ENCODE data around the gene SH3PXD2A.

The SH3PXD2A gene

DNA sequence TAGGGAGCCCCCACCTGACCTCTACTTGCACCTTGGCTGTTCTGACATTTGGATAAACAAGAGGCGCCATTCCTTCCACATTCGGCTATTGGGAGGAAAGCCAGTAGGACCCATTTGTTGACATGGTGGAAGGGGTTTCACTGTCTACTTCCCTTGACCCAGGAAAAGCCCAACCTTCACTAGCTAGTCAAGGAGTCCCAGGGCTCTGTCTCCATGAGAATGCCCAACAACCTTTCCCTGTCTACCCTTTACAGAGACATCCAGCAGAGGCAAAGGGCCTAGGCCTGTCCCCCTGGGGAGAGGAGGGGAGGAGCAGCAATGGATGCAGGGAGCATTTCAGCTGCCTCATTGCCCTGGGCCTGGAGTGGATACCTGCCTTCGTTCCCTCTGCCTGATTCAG, 225.8 kb downstream of the SH3PXD2A start:
- no peak overlapping the region for H3K4me3 ChIP-seq (ENCODE audit: low read depth, low read length)
- no peak for TF ChIP-seq CTCF (IDR thresholded peaks at IDR 0.05; ENCODE audit: low read depth, low read length)

- H3K4me3 ChIP-seq (ENCODE audit: low read depth, low read length): no peak overlapping the region
- no peak for TF ChIP-seq CTCF (IDR thresholded peaks at IDR 0.05; ENCODE audit: low read depth, low read length)
Measured at GRCh38 chr10:103627893-103628292, 227.5 kb downstream of the SH3PXD2A start.

DNA sequence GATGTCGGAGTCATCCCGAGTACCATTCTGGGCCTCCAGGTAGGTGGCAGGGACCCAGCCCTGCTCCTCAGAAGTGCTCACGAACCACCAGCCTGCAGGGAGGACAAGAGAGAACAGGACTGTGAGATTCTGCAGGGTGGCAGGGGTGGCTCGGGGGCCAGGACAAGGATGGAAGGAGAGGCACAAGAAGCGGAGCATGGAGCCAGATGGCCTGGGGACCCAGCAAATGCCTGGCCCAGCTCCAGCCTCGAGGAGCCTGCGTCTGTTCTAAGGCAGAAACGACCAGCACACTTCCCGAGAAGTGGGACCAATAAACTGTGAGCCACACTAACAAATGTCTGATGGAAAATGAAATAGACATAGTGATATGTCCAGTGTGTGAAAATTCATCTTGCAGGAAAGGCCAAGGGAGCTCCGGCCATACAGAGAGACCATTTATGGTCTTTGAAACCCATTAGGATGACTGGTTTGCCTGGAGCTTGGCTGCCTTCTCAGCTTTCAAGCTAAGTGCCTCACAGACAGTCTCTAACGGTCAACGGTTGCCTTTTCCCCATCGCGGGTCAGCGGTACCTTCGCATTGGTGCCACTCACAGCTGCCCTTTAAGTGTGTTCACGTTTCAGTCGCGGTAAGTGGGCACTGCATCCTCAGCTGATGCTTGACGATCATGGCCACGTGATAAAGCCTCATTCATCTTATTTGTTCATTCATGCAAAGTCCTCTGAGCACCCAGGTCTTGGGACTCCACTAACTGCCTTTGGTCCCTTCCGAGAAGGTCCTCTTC, 228.1 kb downstream of the SH3PXD2A start:
- TF ChIP-seq CTCF (IDR thresholded peaks at IDR 0.05; ENCODE audit: low read depth, low read length): no peak
- no peak overlapping the region for H3K4me3 ChIP-seq (ENCODE audit: low read depth, low read length)

DNA sequence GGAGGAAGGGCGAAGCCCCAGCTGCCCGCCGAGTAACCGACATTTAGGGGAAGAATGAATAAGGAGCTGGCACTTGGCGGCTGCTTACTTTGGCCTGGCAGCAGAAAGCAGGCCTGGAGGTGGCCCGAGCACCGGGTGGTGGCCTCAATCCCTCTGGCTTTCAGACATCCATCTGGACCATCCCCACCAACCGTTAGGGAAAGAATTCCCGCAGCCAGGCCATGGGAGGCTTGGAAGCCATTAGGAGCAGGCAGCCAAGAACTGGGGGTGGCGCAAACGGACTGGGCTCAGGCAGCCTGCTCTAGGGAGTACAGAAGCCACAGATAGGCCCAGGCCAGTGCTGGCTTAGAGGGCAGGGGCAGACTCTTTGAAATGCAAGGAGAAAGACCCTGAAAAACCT, 229.2 kb downstream of the SH3PXD2A start:
- TF ChIP-seq CTCF (IDR thresholded peaks at IDR 0.05; ENCODE audit: low read depth, low read length): no peak
- no peak overlapping the region for H3K4me3 ChIP-seq (ENCODE audit: low read depth, low read length)

DNA sequence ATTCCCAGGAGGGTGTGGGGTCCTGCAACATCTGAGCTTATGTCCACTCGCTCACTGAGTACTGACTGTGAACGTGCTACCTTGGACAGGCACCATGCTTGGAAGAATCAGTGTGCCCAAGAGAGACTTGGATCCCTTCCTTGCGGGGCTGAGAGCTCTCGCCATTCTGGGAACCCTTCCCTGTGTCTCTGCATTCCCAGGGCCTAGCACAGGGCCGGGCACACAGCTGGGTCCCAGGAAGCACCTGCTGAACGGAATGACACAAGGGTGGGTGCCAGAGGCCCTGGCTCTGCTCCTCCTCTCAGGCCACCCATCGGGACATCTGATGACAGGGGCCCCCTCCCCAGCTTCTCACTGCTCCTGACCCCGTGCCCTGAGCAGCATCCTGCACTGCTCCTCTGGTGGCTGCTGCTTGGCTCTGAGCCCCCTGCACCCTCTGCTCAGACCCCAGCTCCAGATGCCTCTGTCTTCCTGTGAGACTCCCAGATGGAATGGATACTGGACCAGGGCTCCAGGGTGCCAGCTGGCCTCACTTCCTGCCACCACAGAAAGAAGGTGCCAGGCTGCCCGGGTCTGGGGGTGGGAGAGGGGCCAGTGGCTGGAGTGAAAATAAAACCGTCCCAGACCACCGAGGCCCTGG, 232.3 kb downstream of the SH3PXD2A start:
- TF ChIP-seq CTCF (IDR thresholded peaks at IDR 0.05; ENCODE audit: low read depth, low read length): no peak
- H3K4me3 ChIP-seq (ENCODE audit: low read depth, low read length): no peak overlapping the region

DNA sequence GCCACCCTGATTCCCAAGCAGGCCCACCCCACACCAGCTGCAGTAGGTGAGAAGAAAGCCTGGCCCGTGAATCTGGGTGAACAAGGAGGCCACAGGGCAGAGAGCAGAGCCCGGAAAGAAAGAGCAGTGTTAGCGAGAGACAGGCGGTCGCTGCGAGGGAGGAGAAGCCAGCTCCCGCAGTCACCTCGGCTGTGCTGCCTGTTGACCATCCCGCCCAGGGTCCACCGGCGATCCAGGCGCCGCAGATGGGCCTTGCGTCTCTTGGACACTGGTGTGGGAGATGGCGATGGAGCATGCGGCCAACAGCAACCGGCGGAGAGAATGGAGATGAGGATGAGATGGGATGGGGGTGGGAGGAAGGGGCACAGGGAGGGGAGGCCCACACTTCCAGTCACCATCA, 233.1 kb downstream of the SH3PXD2A start:
- TF ChIP-seq CTCF (IDR thresholded peaks at IDR 0.05; ENCODE audit: low read depth, low read length): no peak
- no peak overlapping the region for H3K4me3 ChIP-seq (ENCODE audit: low read depth, low read length)

- H3K4me3 ChIP-seq (ENCODE audit: low read depth, low read length): no peak overlapping the region
- no peak for TF ChIP-seq CTCF (IDR thresholded peaks at IDR 0.05; ENCODE audit: low read depth, low read length)
Measured at GRCh38 chr10:103621783-103622125, 233.6 kb downstream of the SH3PXD2A start.
